Hepatocyte (in vitro differentiated cells): ENCODE data around the gene MLPH.

Experiments
- CTCF ChIP-seq: fragments of 200-600 bp; sonication (generic); IDR thresholded peaks from 2 replicates; pipeline ENCODE4 v1.5.1; 2016; ENCODE audit warnings: antibody characterized with exemption, mild to moderate bottlenecking; ENCODE audit not compliant: poor library complexity
- EZH2 ChIP-seq: fragments of 200-600 bp; sonication (generic); IDR thresholded peaks from 2 replicates; pipeline ENCODE4 v1.6.1; 2016; ENCODE audit warnings: antibody characterized with exemption, mild to moderate bottlenecking, borderline replicate concordance
- EZH2phosphoT487 ChIP-seq: fragments of 200-600 bp; sonication (generic); IDR thresholded peaks from one replicate; pipeline ENCODE4 v1.6.1; 2018; ENCODE audit warnings: antibody characterized with exemption, mild to moderate bottlenecking, low read depth, moderate library complexity; ENCODE audit not compliant: unreplicated experiment, severe bottlenecking

DNA sequence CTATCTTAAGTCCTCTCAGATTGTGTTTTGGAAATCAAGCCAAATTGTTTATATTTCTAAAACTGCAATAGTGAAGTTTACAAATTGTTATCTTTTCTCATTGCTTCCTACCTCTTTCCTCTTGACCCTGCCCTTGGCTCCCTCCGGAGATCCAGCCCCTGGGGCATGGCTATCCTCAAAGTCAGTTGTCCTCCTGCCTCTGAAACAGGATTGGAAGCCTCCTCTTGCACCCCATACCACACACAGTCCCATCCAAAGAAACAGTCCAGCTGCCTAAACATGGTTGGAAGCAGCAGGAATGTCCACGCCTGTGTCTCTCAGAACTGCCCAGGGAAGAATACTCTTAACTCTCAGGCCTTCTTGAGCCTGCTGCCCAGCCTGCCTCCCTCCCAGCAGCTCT is 43.0 kb upstream of the MLPH start:
- no peak for TF ChIP-seq CTCF
- TF ChIP-seq EZH2: no peak
- TF ChIP-seq EZH2phosphoT487: no peak
